Measurements from ENCODE around the gene COL26A1. TPM values are rescaled to one million over a fixed set of nuclear protein-coding genes. Genes with fewer than 3 reads are reported as not detected.
A peak's percentile ranks its signal among the peaks of the same experiment; 100 is the strongest.

Gene COL26A1
- total RNA-seq, 1 experiment from 2014 or later: 42.6 TPM

- Histone ChIP-seq H3K18ac (ENCODE audit: insufficient read length, low read depth, low read length) (no peak overlapping the region), H3K23me2 (ENCODE audit: insufficient read length, low read depth, low read length, poor library complexity, severe bottlenecking) (no peaks in the 10 kb centered on the region), H2BK120ac (ENCODE audit: low read depth, low read length, poor library complexity, severe bottlenecking) (no peak overlapping the region), H4K91ac (ENCODE audit: insufficient read length, low read depth, low read length) (no peak overlapping the region), H3K56ac (ENCODE audit: insufficient read length, low read depth, low read length) (no peak overlapping the region), H3K9ac (ENCODE audit: extremely low read depth, insufficient read length, low read length) (no peak overlapping the region), H2BK5ac (ENCODE audit: insufficient read length, low read length) (no peak overlapping the region), H3K79me2 (ENCODE audit: insufficient read depth, low read length) (peaks cover 2% of the 10 kb centered on the region; the same call in 1 of the 2 replicates), H3K4me2 (ENCODE audit: insufficient read depth, insufficient read length, low read length) (no peak overlapping the region), H2BK12ac (ENCODE audit: insufficient read length, low read depth, low read length) (no peak overlapping the region), H3K79me1 (ENCODE audit: insufficient read depth, low read depth, low read length, poor library complexity, severe bottlenecking) (no peaks in the 10 kb centered on the region), H3K23ac (ENCODE audit: insufficient read length, low read depth, low read length) (no peak overlapping the region), H3K27me3 (ENCODE audit: insufficient read depth, low read length) (no peaks in the 10 kb centered on the region), H4K8ac (replicated peaks; ENCODE audit: insufficient read length, low read depth, low read length) (no peak overlapping the region), H3K27ac (ENCODE audit: insufficient read length, low read depth, low read length) (no peak overlapping the region), H4K5ac (ENCODE audit: insufficient read length, low read depth, low read length) (no peak overlapping the region), H3K14ac (ENCODE audit: insufficient read depth, low read length) (no peak overlapping the region; the same call in 1 of the 2 replicates), H3K4me1 (ENCODE audit: insufficient read depth, low read length) (peaks cover 9% of the 10 kb centered on the region; the same call in 1 of the 2 replicates), H2BK15ac (ENCODE audit: low read depth, low read length) (no peak overlapping the region), H2AK5ac (ENCODE audit: insufficient read length, low read length) (no peak overlapping the region), H2AFZ (ENCODE audit: low read length) (no peak overlapping the region), H4K20me1 (ENCODE audit: control insufficient read depth, insufficient read depth, insufficient read length) (no peaks in the 10 kb centered on the region), H2BK20ac (ENCODE audit: low read depth, low read length, poor library complexity, severe bottlenecking) (no peak overlapping the region), H3T11ph (ENCODE audit: low read length) (no peak overlapping the region), H3K9me3 (ENCODE audit: control insufficient read depth, low read depth, low read length) (no peaks in the 10 kb centered on the region), H3K4ac (ENCODE audit: low read depth, low read length) (no peak overlapping the region)
- Mint-ChIP-seq H3K36me3 (ENCODE audit: insufficient read depth in 1 of 3, low read depth in 3 of 3) (peaks cover 2 to 15% (median 9%) of the 10 kb centered on the region in 3 experiments; a peak in 6 of 7 replicates), H3K27ac (peak overlapping the region; percentile 46 to 80 (median 75); a peak in 6 of 7 replicates), H3K9me3 (peaks cover 1 to 3% of the 10 kb centered on the region in 2 experiments; a peak in 3 of 5 replicates), H3K4me3 (peak overlapping the region in 1 of 2 experiments; percentile 25; a peak in 1 of 5 replicates), H3K27me3 (ENCODE audit: low read depth) (no peaks in the 10 kb centered on the region), H3K4me1 (peaks cover 40 to 61% of the 10 kb centered on the region in 2 experiments)
- no peak for DNase-seq
- no peak for TF ChIP-seq CTCF (conservative IDR thresholded peaks at IDR 0.05)
- no CpG with 5 or more reads among the region's 22 CpGs for WGBS (ENCODE audit: extremely low coverage, insufficient read length, low lambda C conversion rate)
Observed at GRCh38 chr7:101398396-101399289, 36.0 kb downstream of the COL26A1 start.
